GM23338 (cell line): ENCODE data around the gene FCHSD2.

Experiments used
- CREB1 ChIP-seq: fragments of 250-450 bp; sonication (Bioruptor Pico); IDR thresholded peaks from 2 replicates; pipeline ENCODE4 v1.5.0; 2020; ENCODE audit warnings: low read depth, mild to moderate bottlenecking, moderate library complexity
- CTCF ChIP-seq, 2 experiments: fragments of 200-600 bp in 1 of 2; sonication (generic) in 1 of 2; conservative IDR thresholded peaks; 2 replicates each; pipeline versions ENCODE4 v1.5.1 to v1.6.1; 2016 to 2017; ENCODE audit warnings: antibody characterized with exemption in 2 of 2, low read depth in 2 of 2, mild to moderate bottlenecking in 2 of 2, moderate library complexity in 1 of 2
- ETS1 ChIP-seq: IDR thresholded peaks from 2 replicates; pipeline ENCODE4 v1.6.1; 2016; ENCODE audit warnings: antibody characterized with exemption
- EZH2 ChIP-seq: fragments of 200-600 bp; sonication (generic); IDR thresholded peaks from one replicate; pipeline ENCODE4 v1.8.0; 2017; ENCODE audit warnings: antibody characterized with exemption, mild to moderate bottlenecking, low read depth; ENCODE audit not compliant: unreplicated experiment
- EZH2phosphoT487 ChIP-seq: fragments of 200-600 bp; sonication (generic); IDR thresholded peaks from one replicate; pipeline ENCODE4 v1.8.1; 2018; ENCODE audit warnings: antibody characterized with exemption; ENCODE audit not compliant: unreplicated experiment
- JUNB ChIP-seq: IDR thresholded peaks from one replicate; pipeline ENCODE4 v1.6.1; 2016; ENCODE audit warnings: antibody characterized with exemption; ENCODE audit not compliant: unreplicated experiment
- NANOG ChIP-seq: IDR thresholded peaks from 2 replicates; pipeline ENCODE4 v1.6.1; 2016; ENCODE audit warnings: antibody characterized with exemption, borderline replicate concordance
- POLR2AphosphoS5 ChIP-seq: IDR thresholded peaks from 2 replicates; pipeline ENCODE4 v1.6.1; 2016; ENCODE audit warnings: antibody characterized with exemption, low read depth
- REST ChIP-seq: IDR thresholded peaks from one replicate; pipeline ENCODE4 v1.6.1; 2018; ENCODE audit warnings: antibody characterized with exemption; ENCODE audit not compliant: unreplicated experiment
- STAT1 ChIP-seq: IDR thresholded peaks from one replicate; pipeline ENCODE4 v1.6.1; 2016; ENCODE audit warnings: antibody characterized with exemption; ENCODE audit not compliant: unreplicated experiment
- ZNF114 ChIP-seq: fragments of 250-450 bp; sonication (Bioruptor Pico); IDR thresholded peaks from 2 replicates; pipeline ENCODE4 v1.5.0; 2020; ENCODE audit warnings: mild to moderate bottlenecking, moderate library complexity
- ZNF331 ChIP-seq: fragments of 250-450 bp; sonication (Bioruptor Pico); IDR thresholded peaks from 2 replicates; pipeline ENCODE4 v1.5.0; 2020; ENCODE audit warnings: low read depth, mild to moderate bottlenecking, moderate library complexity
- ZNF462 ChIP-seq: fragments of 250-450 bp; sonication (Bioruptor Pico); IDR thresholded peaks from 2 replicates; pipeline ENCODE4 v1.5.0; 2020; ENCODE audit warnings: mild to moderate bottlenecking, moderate library complexity

GRCh38 chr11:72833811-72834493, 308.2 kb downstream of the FCHSD2 start:
- no peak for TF ChIP-seq CTCF (conservative IDR thresholded peaks at IDR 0.05; ENCODE audit: low read depth in 2 of 2)
- TF ChIP-seq EZH2phosphoT487, result no peak
- no peak for TF ChIP-seq POLR2AphosphoS5
- no peak for TF ChIP-seq CREB1
- no peak for TF ChIP-seq EZH2
- TF ChIP-seq REST, result no peak
- no peak for TF ChIP-seq JUNB
- TF ChIP-seq ZNF462 (CRISPR knock-in tag), result no peak
- TF ChIP-seq ZNF114 (CRISPR knock-in tag), result no peak
- TF ChIP-seq STAT1, result no peak
- TF ChIP-seq ZNF331 (CRISPR knock-in tag), result no peak
- no peak for TF ChIP-seq NANOG
- no peak for TF ChIP-seq ETS1
